GM12873 (cell line): ENCODE data around the gene CCDC18.
A peak's percentile ranks its signal among the peaks of the same experiment; 100 is the strongest.

Source experiments
- TF ChIP-seq, protein P1 (sequence below): IDR thresholded peaks from 2 replicates; pipeline ENCODE4 v1.5.1; 2012; ENCODE audit warnings: low read depth, mild to moderate bottlenecking, moderate library complexity, low read length, control low read depth; ENCODE audit not compliant: insufficient read depth; ENCODE audit errors: missing control alignments

Gene CCDC18

DNA sequence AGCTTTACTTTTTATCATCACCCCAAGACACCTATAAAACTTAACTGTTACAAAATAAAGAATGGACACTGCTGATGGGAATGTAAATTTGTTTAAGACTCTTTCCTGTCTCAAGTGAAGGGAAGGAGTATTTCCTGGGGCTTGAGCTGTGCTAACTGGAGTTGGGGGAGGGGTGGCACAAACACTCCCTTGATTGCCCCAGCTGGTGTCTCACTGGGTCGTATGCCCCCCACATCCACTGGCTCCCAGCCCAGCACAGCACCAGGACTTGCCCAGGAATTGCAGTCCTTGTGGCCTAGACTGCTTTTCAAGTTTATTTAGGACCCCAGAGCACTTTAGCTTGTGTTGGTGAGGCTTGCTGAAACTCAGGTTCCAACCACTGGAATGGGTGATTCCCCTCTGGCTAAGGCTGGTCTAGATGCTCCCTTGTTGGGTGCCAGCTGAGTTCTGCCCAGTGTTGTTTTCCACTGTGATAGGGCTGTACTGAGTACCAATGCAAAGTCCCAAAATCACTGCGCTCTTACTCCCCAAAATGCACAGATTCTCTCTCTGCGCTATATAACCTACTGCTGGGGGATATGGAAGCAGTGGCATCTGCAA lies 116.1 kb downstream of the CCDC18 start:
- TF ChIP-seq, protein P1, sequence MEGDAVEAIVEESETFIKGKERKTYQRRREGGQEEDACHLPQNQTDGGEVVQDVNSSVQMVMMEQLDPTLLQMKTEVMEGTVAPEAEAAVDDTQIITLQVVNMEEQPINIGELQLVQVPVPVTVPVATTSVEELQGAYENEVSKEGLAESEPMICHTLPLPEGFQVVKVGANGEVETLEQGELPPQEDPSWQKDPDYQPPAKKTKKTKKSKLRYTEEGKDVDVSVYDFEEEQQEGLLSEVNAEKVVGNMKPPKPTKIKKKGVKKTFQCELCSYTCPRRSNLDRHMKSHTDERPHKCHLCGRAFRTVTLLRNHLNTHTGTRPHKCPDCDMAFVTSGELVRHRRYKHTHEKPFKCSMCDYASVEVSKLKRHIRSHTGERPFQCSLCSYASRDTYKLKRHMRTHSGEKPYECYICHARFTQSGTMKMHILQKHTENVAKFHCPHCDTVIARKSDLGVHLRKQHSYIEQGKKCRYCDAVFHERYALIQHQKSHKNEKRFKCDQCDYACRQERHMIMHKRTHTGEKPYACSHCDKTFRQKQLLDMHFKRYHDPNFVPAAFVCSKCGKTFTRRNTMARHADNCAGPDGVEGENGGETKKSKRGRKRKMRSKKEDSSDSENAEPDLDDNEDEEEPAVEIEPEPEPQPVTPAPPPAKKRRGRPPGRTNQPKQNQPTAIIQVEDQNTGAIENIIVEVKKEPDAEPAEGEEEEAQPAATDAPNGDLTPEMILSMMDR: no peak

GRCh38 chr1:93301131-93301530 lies 120.6 kb downstream of the CCDC18 start:
- TF ChIP-seq, protein P1: no peak

- TF ChIP-seq, protein P1: no peak
These were observed 121.6 kb downstream of the CCDC18 start for GRCh38 chr1:93302078-93302477.

DNA sequence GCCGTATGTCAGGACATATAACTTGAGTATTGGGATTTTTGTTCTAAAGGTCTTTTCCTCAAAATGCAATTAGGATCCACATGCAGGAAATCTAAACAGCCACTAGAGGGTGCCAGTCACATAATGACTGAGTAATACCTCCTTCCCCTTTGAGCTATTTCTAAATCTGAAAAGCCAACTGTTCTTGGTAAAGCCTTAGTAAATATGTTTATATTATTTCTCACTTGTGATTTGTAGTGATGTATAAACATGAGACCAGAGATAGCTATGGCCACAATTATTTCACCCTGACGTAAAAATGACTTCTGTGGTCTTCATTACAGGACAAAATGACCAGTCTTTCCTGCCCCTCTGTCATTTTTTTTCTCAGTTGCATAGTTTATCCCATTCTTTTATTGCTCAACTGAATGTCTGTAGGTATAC lies 124.2 kb downstream of the CCDC18 start:
- TF ChIP-seq, protein P1: peak; percentile 79

GRCh38 chr1:93306920-93307319 lies 126.4 kb downstream of the CCDC18 start:
- TF ChIP-seq, protein P1: no peak

GRCh38 chr1:93313026-93313425 lies 132.5 kb downstream of the CCDC18 start:
- TF ChIP-seq, protein P1: no peak

- TF ChIP-seq, protein P1: no peak
These were observed 136.7 kb downstream of the CCDC18 start for GRCh38 chr1:93317207-93317606.
